Stimulated activated CD4-positive, alpha-beta T cell treated with anti-CD3 and anti-CD28 coated beads, Interleukin-1b, Interleukin-23, amount 100 ng/mL, for 48 hours (primary cell): ENCODE measurements around the gene SH3GLB2.
"Not testable (repeated sequence)": the region's sequence is repeated elsewhere in the genome, so short reads cannot be mapped to it uniquely, and the experiment has no call there.

Experiments used
- DNase-seq: peaks from one replicate; pipeline ENCODE4 v3.0.0-alpha.2; 2020

Gene SH3GLB2

DNA sequence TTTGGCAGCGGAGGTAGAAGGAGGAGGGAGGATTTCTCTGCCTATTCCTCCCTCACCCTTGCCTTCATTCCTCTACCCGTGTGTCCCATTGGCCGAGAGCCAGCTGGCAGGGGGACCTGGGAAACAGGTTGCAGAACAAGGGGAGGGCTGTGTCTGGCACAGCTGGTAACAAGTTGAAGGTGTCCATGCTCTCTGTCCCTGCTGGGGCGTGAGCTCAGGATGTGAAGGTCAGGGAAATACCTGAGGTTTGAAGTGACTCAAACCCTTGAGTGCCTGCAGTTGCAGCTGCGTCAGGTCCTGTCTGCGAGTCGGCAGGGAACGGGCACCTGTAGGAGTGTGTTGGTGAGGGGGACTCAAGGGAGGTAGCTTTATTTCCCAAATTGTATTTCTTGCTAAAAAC lies 24.5 kb upstream of the SH3GLB2 start:
- no peak for DNase-seq

DNA sequence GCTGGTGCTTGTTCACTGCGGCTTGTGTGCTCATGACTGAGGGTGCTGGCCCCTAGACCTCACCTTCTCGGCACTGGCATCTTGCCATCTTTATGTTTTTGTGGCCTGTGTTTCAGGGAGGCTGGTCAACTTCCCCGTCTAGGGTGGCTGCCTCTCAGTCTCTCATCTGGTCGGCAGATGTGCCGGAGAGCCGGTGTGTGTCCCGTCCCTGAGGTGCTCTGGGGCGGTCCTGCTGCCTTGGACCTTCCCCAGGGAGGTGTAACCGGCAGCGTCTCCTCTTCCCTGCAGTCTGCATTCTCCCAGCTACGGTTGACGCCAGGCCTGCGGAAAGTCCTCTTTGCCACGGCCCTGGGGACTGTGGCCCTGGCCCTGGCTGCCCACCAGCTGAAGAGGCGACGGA lies 13.9 kb upstream of the SH3GLB2 start:
- DNase-seq: no peak

DNA sequence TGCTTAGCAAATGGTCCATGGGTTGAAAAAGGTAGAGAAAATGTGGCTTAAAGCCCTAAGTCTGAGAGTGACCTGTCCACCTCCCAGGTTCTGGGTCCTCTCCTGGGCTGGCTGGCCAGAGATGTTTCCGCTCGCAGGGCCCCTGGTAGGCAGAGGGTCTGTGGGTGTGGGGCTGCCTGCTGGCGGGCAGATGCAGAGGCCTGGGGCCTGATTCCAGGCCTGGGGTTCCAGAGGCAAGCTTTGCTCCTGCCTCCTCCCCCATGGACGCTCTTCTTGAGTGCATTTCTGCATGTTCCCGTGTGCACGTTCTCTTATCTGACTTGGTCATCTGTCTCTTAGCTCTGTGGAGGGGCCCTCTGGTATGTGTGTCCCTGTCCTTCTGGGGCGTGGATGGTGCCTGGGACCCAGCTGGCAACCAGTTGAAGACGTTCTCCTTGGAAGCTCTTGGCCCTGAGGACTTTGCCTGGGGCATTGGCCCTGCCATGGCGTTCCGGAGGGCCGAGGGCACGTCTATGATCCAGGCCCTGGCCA lies 12.0 kb upstream of the SH3GLB2 start:
- no peak for DNase-seq

DNA sequence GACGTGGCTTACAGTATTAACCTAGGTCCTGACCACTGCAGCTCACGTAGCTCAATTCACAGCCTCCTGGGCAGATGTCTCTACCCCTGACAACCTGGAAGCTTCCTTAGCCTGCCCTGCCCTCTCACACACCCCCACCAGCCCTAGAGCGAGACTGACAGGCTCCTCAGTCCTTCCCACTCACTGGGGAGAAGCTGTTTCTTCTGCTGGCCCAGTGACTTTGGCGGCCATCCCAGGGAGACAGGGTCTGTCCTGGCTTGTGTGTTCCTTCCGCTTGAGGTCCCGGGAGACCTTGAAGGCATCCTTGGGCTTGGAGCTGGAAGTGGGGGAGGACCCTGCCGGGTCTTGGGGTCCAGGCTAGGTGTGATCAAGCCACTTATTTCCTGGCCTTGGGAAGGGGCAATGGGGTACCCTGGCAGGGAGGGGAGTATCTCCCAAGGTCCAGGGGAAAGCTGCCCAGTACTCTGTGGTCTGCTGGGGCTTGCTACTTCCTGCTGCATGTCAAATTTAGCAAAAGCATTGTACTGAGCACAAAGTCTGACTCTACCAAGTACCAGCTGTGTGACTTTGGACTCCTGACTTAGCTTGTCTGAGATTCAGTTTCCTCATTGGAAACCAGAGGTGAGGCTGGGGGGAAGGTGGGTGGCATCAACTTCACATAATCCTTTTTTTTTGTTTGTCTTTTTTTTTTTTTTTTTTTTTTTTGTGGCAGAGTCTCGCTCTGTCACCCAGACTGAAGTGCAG lies 10.2 kb upstream of the SH3GLB2 start:
- no peak for DNase-seq

DNA sequence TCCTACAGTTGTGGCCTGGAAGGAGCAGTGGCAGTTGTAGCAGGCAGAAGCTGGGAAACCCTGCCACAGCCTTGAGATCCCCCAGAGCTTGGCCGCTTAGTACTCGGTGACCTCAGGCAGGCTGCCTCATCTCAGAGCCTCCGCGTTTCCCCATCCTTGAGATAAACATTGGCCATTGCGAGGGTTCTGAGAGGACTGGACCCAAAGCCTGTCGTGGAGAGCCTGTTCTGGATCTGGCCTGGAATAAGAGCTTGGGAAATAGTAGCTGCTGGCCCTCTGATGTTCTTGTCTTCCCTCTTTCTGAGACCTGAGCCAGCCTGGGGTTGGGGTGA lies 9.6 kb upstream of the SH3GLB2 start:
- DNase-seq: no peak

DNA sequence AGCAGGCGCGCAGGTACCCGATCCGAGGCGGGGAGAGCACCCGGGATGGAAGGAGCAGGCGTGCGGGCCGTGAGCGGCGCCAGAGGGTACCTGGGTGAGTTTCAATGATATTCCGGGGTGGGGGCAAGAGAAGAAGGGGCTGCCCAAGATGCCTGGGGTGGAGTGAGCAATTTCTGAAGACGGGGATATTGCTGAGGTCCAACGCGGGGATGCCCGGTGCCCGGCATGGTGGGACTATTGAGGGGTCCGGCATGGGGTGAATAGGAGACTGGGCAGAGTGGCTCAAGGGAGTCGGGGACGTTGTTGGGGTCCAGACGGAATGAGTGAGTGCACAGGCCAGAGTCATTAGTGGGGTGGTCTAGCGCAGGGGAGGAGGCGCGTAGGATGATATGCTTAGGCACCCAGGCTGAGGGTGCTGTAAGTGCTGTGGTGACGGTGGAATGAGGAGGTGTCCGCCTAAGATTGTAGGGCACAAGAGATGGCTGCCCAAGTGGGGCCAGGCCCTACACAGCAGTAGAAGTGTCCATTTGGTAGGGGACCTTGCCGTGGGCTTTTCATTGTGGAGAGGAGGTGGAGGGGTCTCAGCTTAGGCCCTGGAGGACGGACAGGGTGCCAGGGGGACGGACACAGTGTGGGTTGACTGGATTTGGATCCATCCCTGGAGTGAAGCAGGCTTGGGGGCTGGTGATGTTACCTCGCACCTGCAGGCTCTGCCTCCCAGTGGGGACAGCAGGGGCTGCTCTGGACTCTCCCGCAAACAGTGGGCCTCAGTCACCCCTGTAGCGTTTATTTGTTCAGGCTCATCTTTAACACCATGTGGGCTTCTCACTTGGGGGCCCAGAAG lies 9.0 kb upstream of the SH3GLB2 start:
- no peak for DNase-seq

DNA sequence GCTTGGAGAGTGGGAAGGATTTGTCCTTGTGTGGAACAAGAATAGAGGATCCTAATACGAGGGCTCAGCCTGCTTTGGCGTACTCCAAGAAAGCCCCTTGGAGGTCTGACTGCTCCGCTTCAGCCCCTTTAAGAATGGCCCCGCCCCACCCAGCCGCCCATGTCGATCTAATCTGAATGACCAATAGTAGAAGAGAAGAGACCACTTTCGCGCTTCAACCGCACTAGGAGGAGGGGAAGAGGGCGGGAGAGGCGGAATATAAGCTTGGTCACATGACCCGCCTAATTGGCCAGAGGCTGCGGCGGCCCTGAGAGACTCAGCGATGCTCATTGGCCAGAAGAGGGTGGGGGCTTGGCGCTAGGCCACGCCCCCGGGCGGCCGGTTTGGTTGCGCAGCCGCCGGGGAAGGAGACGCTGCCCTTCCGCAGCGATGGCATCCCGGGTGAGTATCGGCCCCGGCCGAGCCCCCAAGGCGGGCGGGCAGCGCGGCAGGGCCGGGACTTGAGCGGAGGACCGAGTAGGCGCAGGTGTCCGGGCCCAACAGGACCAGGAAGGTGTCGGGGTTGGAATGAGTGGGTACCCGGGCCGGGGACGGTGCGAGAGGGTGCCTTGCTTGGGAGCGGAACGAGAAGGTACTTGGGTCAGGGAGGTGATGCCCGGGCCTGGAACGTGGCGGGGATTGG lies 8.3 kb upstream of the SH3GLB2 start, which contains the start of gene MIGA2:
Gene MIGA2 (plus strand): TSS at position 386 of the 682 bp plus-strand sequence. CDS start 3,969 bp downstream, outside the sequence.
- DNase-seq: peak; percentile 96

DNA sequence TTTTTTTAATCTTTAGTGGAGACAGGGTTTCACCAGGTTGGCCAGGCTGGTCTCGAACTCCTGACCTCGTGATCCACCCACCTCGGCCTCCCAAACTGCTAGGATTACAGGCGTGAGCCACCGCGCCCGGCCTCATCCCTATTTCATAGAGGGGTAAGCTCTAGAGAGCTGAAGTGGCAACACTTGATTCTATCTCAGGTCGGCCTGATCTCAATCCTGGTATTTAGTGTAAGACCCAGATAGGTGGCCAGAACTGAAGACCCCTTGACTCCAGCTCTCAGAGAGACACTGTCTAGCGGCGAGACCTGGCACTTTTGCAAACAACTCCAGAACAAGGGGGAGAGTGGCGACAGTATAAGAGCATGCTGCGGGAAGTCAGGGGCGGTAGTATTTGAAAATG lies 7.7 kb upstream of the SH3GLB2 start:
- DNase-seq: not testable (repeated sequence)

DNA sequence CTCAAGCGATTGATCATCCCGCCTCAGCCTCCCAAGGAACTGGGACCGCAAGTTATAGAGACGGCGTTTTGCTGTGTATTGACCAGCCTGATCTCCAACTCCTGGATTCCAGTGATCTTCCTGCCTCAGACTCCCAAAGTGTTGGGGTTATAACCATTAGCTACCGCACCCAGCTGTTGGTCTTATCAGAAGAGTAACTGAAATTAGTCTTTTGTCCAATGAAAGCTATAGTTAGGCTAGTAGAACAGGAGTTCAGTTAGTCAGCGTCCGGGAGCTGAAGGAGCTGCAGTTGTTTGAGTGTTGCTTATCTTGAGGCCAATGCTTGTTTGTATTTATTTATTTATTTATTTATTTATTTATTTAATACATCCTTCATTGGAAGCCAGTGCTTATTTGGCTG lies 5.1 kb upstream of the SH3GLB2 start:
- DNase-seq: no peak

DNA sequence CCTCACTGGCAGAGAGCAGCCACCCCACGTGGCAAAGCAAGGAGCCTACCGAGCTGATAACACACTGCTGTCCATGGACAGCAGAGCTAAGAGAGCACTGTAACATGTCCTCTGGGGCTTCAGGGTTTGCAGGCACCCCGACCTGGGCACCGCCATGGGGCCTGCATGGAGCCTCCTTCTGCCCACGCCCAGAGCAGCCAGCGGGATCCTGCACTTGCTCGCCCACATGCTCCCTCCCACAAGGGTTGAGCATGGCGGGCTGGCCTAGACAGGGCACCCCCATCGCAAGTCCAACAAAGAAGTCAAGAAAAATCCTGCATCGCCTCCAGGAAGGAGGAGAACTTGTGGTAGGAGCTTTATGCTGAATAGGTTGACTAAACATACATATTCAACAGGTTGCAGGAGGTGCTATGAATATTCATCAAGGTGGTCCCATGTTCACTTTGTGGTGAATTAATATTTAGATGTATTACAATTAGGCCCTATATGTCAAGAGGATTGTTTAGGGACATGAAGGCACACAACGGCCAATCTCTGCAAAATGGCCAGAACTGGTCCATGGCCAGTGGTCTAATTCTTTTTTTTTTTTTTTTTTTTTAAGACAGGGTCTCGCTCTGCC lies 4.5 kb upstream of the SH3GLB2 start:
- DNase-seq: no peak

DNA sequence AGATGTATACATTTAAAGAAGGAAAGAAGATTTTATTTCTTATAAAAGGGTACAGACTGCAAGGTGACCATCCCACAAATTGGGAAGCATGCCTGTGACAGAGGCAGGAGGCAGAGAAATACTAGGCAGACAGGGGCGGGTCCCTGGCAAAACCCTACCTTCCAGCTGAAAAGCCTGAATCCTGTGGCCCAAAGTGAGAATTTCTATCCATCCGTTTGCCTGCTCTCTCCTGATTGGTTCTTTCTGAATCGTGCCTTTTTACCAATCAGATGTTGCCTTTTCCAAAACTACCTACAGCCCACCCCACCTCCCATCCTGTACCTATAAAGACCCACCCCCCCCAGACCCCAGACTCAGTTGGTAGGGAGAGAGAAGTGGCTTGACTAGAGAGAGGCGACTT lies 3.4 kb upstream of the SH3GLB2 start:
- no peak for DNase-seq

DNA sequence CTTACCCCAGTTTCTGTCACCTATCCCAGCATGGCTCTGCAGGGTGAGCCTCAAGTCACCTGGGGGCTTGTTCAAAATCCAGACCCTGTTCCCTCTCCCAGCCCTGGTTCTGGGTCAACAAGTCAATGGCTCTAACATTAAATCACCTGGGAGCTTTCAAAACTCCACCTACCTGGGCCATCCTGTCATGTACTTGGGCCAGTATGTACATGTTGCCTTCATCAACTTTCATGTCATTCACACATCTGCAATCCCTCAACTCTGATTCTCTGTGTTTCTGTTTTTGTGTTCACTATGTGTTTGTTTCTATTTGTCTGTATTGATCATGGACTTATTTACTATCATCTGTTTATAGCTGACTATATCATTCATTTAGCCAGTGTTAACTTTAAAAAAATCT lies 2.1 kb upstream of the SH3GLB2 start:
- no peak for DNase-seq

DNA sequence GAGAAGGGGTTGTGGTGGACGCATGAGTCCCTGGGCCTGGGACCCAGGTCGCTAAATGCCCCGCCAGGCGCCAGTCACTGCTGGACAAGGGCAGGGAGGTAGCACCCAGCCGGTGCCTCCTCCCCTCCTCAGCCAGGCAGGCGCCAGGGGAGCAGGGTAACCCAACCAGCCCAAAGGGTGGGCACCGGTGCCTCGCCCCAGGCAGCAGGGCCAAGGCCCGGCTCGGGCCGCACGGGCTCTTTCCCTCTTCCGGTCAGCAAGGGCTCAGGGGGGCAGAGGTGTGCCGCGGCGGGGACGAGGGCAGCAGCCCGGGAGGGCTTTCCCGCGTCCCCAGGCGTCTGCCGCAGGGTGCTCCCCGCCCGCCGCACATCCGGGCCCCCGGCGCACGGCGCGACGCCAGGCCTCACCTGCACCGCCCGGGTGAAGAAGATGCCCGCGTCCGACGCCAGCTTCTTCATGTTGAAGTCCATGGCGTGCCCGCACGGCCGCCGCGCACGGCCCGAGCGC lies 393 bp downstream of the SH3GLB2 start:
- DNase-seq: peak; percentile 69

DNA sequence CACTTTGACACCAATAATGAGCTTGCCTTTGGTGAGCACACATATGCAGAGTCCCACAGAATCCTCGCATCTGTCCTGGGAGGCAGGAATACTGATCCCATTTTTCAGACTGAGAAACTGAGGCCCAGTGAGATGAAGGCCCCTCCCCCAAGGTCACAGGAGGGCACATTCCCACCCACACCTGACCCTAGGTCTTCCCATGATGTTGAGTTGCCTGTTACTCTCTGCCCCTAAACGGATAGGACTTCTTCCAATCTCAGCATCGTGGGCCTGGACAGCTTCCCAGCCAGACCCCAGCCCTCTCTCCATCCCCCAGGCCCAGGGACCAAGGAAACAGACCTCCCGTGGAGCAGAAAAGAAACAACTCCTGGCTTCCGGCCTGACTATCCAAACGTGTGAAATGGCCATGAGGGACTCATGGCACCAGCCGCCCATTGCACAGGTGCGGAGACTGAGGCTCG lies 877 bp downstream of the SH3GLB2 start:
- no peak for DNase-seq

DNA sequence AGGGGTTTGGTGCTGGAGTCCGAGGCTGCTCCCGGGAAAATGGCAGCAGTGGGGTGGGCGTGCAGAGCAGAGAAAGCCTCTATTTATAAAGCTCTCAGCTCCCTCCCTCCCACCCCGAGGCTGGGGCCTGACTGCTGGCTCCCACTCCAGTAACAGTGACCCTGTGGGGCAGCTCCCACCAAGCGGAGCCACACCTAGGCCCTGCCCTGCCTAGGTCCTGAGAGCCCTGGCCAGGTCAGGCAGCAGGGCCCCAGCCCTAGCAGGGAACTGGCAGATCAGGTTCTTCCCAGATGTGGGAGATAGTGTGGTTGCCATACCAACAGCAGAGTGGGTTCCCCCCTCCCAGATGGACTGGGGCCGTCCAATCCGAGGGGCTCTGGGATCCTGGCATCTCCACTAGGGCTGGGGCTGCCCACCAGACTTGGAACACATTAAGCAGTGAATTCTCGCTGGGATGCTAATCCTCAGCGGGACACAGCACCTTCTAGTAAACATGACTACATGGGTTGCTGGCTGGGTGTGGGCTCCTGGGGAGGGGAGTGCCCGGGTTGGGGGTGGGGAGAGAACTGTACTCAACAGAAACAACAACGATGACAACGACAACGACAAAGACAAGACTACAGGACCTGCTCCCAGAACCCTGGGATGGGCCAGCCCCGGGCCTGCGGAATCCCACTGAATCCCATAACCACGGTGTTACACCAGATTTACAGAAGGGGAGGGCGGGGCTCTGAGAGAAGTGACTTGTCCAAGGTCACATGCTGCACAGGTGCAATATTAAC lies 1.5 kb downstream of the SH3GLB2 start:
- no peak for DNase-seq

DNA sequence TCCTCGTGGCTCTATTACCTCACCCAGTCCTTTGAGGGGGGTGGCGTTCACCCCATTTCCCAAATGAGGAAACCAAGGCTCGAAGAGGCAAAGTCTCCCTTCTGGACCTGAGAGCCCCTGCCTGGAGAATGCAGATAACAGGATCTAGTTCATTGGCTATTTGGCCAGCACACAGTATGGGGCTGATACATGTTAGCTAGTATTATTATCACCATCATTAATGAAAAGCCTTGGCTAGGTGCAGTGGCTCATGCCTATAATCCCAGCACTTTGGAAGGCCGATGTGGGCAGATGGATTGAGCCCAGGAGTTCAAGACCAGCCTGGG lies 4.3 kb downstream of the SH3GLB2 start:
- DNase-seq: no peak

DNA sequence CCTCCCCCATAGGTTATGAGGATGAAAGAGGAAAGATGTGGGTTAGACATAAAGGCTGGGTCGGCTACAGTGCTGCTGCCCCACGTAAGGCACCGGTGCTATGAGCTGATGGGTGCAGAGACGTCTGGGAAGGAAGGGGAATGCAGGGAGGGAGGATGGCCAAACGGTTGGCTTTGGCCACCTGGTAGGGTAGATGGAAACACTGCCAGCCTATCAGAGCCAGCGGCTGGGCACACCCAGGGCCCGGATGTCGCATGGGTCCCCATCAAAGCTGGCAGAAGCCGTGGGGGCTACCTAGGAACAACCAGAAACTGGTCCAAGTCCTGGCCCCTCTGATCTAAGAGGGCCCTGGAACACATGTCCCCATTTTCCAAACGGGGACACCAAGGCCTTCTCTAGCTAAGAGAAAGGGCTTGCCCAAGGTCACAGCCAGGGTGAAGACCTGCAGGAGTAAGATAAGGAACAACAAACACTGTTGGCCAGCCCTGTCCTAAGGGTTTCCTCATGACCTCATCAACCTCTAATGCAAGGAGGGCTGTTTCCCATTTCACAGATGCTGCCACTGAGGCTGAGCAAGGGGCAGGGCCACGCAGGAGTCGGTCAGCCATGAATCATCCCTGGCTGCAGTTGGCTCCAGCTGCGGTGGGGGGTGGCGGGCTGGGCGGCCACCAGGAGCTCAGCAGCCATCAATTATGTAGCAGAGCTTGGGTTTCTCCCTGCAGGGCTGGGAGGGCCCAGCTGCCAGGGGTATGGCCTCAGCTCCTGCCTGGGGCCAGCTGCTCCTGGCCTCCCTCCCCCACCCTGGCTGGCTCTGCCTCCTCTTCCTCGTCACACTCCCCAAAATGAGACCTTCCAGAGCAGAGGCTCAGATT lies 4.9 kb downstream of the SH3GLB2 start:
- no peak for DNase-seq

DNA sequence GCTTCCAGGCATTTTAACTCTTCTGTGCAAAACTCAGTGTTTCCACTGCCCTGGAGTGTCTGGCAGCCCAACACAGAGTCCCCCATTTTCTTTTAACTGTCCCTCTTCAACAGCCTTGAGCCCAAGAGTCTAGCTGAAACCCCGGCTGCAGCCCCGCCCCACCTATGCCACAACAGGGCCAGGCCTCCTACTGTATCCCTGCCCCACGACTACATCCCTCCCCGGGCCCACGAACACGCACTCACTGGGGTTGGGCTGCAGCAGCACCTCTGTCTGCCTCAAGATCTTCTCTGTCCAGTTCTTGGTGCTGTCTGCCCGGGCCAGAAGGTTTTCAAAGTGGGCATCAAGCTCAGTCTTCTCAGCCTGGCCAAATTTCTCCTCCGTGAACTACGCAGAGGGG lies 6.1 kb downstream of the SH3GLB2 start:
- no peak for DNase-seq

DNA sequence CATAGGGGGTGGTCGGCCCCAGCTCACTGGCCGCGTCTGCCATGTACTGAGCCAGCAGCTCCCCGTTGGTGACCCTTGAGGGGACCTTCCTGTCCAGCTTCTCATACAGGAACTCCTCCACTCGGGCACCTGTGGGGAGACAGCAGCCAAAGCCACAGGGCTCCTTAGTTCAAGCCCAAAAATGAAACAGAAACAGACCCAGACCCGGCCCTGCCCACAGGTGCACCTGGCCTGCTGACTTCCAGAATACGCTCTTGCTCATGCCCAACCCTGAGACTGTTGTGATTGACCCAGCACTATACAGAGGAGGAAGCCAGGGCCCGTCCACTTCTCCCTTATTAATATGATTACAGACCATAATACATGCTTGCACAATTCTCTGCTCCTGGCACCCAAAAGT lies 7.0 kb downstream of the SH3GLB2 start:
- no peak for DNase-seq

DNA sequence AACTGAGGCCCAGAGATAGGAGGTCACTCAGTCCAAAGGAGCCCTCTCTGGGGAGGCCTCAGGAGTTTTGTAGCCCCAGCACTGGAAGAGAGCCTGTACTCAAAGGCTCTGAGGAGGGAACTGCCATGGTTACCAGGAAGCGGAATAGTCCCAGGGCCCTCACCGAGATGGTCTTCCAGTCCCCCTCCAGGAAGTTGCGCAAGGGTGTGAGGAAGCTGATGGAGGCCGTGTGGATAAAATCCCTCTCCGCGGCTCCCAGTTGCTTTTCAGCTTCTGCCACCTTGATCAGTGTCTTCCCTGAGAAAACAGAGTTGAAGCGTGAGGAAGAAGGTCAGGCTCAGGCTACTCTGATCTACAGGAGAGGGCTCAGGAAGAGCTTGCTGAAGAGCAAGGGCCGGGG lies 13.5 kb downstream of the SH3GLB2 start:
- DNase-seq: no peak

DNA sequence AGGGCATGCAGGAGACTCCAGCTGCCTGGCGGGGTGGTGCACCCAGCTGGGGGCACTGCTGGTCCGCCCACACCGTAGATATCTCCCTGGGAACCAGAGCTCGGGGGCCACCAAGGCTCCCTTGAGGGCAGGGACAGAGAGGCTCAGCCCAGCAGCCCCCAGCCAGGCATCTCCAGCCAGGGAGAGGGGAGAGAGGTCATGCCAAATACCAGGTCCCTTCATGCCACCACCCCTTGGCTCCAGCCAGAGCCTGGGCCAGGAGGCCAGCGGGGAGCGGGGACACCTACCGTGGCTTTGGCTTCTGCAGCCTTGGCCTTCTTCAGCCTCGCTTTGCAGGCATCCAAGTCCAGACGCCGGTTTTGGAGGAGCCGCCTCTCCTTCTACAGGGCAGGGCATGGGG lies 14.0 kb downstream of the SH3GLB2 start:
- DNase-seq: no peak
